Measurements from ENCODE around the gene STRADA. TPM values are rescaled to one million over a fixed set of nuclear protein-coding genes. Genes with fewer than 3 reads are reported as not detected.

STRADA gene
- total and polyA plus RNA-seq, 2 of the 8 experiments (the other 6 are each of a cell fraction or from before 2014, with no cell fraction given): 35.6 to 43.3 TPM

GRCh38 chr17:63773272-63774140 is 31.9 kb upstream of the STRADA start, which contains the start of gene CCDC47 (continued):
- TF ChIP-seq CHD7 (IDR thresholded peaks at IDR 0.05; ENCODE audit: insufficient replicate concordance, low read length) (no peak), MAX (IDR thresholded peaks at IDR 0.05) (peak; percentile 99), CBX5 (IDR thresholded peaks at IDR 0.05; ENCODE audit: low read depth, low read length) (no peak), RFX5 (IDR thresholded peaks at IDR 0.05; ENCODE audit: borderline replicate concordance, low read depth, low read length) (no peak), E2F6 (IDR thresholded peaks at IDR 0.05) (peak; percentile 58)

Data from H1 (cell line).